A549 (cell line): Measurements from ENCODE around the gene MRTFB.

Experiments used
- CBX8 ChIP-seq: fragments of 200-600 bp; sonication (generic); IDR thresholded peaks from 2 replicates; pipeline ENCODE4 v1.6.1; 2016
- ESRRA ChIP-seq: fragments of 150-350 bp; IDR thresholded peaks from 2 replicates; pipeline ENCODE4 v1.6.1; 2014; ENCODE audit warnings: mild to moderate bottlenecking, low read length, borderline replicate concordance
- KDM5A ChIP-seq: fragments of 200-600 bp; sonication (generic); IDR thresholded peaks from 2 replicates; pipeline ENCODE4 v1.6.1; 2016; ENCODE audit warnings: antibody characterized with exemption, mild to moderate bottlenecking
- POLR2A ChIP-seq: IDR thresholded peaks from 2 replicates; pipeline ENCODE4 v1.6.1; 2012; ENCODE audit warnings: mild to moderate bottlenecking, low read length
- TF ChIP-seq, protein P1 (sequence below): fragments of >200 bp; sonication (Bioruptor Twin); formaldehyde crosslinking; IDR thresholded peaks from 3 replicates; pipeline ENCODE4 v1.5.1; 2016

GRCh38 chr16:14263011-14263410 is 191.9 kb downstream of the MRTFB start:
- TF ChIP-seq, protein P1, sequence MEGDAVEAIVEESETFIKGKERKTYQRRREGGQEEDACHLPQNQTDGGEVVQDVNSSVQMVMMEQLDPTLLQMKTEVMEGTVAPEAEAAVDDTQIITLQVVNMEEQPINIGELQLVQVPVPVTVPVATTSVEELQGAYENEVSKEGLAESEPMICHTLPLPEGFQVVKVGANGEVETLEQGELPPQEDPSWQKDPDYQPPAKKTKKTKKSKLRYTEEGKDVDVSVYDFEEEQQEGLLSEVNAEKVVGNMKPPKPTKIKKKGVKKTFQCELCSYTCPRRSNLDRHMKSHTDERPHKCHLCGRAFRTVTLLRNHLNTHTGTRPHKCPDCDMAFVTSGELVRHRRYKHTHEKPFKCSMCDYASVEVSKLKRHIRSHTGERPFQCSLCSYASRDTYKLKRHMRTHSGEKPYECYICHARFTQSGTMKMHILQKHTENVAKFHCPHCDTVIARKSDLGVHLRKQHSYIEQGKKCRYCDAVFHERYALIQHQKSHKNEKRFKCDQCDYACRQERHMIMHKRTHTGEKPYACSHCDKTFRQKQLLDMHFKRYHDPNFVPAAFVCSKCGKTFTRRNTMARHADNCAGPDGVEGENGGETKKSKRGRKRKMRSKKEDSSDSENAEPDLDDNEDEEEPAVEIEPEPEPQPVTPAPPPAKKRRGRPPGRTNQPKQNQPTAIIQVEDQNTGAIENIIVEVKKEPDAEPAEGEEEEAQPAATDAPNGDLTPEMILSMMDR, result no peak
- TF ChIP-seq KDM5A, result no peak
- TF ChIP-seq POLR2A, result no peak
- no peak for TF ChIP-seq ESRRA
- TF ChIP-seq CBX8, result no peak
